B cell (primary cell): ENCODE data around the gene KRT4. TPM values are rescaled to one million over a fixed set of nuclear protein-coding genes. Genes with fewer than 3 reads are reported as not detected.

Experiments
- ATAC-seq: fragments of 200-7000 bp; cut with Tn5 transposase; one replicate; pipeline ENCODE4 v1.10.0; 2021; ENCODE audit warnings: low read depth, mild to moderate bottlenecking, moderate number of reproducible peaks, moderate library complexity
- CTCF ChIA-PET: fragments of 350-600 bp; sonication (Branson Sonifier 250); formaldehyde crosslinking; loops from one replicate; lab custom pipeline; 2021; ENCODE audit warnings: antibody characterized with exemption, inconsistent platforms; lab: Charles Lee
- POLR2A ChIA-PET: fragments of 350-600 bp; sonication (Branson Sonifier 250); formaldehyde crosslinking; loops from one replicate; lab custom pipeline; 2021; ENCODE audit warnings: antibody characterized with exemption; lab: Charles Lee
- DNase-seq: peaks from one replicate; pipeline ENCODE4 v3.0.0; 2013
- H2AFZ ChIP-seq: 2 replicates; pipeline ENCODE4 v1.6.1; 2012; ENCODE audit warnings: mild to moderate bottlenecking, low read depth, low read length; ENCODE audit not compliant: insufficient read depth, poor library complexity, severe bottlenecking
- H3K27ac ChIP-seq, 2 donors: 1 replicate in 1 of 2; 2 replicates in 1 of 2; pipeline ENCODE4 v1.5.1; 2012 to 2013; ENCODE audit warnings: low read length in 2 of 2, mild to moderate bottlenecking in 2 of 2, moderate library complexity in 1 of 2
- H3K27me3 ChIP-seq, 4 experiments: fragments of 200-600 bp in 1 of 4; sonication (generic) in 1 of 4; replicated peaks in 1 of 4; 1 replicate in 2 of 4; 2 replicates in 2 of 4; pipeline versions ENCODE4 v1.6.1 to v1.7.0; 2013 to 2016; ENCODE audit warnings: low read length in 3 of 4, mild to moderate bottlenecking in 2 of 4, mixed read lengths in 1 of 4, moderate library complexity in 1 of 4; ENCODE audit not compliant: insufficient read depth in 4 of 4, control insufficient read depth in 3 of 4; ENCODE audit errors: control extremely low read depth in 1 of 4
- H3K36me3 ChIP-seq, 2 experiments: replicated peaks in 1 of 2; 1 replicate in 1 of 2; 2 replicates in 1 of 2; pipeline versions ENCODE4 v1.6.1 to v1.7.1; 2013; ENCODE audit warnings: low read length in 1 of 2; ENCODE audit not compliant: insufficient read depth in 2 of 2, control insufficient read depth in 1 of 2; ENCODE audit errors: control extremely low read depth in 1 of 2, extremely low read depth in 1 of 2
- H3K4me1 ChIP-seq, 2 donors: fragments of 200-600 bp in 1 of 2; sonication (generic) in 1 of 2; 1 replicate in 1 of 2; 2 replicates in 1 of 2; pipeline versions ENCODE4 v1.5.1 to v1.6.1; 2013 to 2017; ENCODE audit warnings: low read length in 2 of 2; ENCODE audit not compliant: control insufficient read depth in 2 of 2, insufficient read depth in 2 of 2
- H3K4me2 ChIP-seq: replicated peaks from 2 replicates; pipeline ENCODE3; 2012; ENCODE audit warnings: mild to moderate bottlenecking, low read depth, low read length; ENCODE audit not compliant: poor library complexity, severe bottlenecking
- H3K4me3 ChIP-seq, 5 experiments: fragments of 200-600 bp in 1 of 5; sonication (generic) in 1 of 5; 1 replicate in 3 of 5; 2 replicates in 2 of 5; pipeline versions ENCODE4 v1.5.1 to v1.7.0; 2011 to 2016; ENCODE audit warnings: low read length in 4 of 5, mild to moderate bottlenecking in 4 of 5, low read depth in 2 of 5, control low read depth in 1 of 5, moderate library complexity in 1 of 5; ENCODE audit not compliant: insufficient read depth in 1 of 5; ENCODE audit errors: control extremely low read depth in 1 of 5, extremely low read depth in 1 of 5
- H3K79me2 ChIP-seq: fragments of 200-600 bp; sonication (generic); one replicate; pipeline ENCODE4 v1.6.0; 2016; ENCODE audit warnings: low read length; ENCODE audit not compliant: control insufficient read depth, insufficient read depth
- H3K9ac ChIP-seq: fragments of 200-600 bp; sonication (generic); 2 replicates; pipeline ENCODE4 v1.6.1; 2017; ENCODE audit warnings: mild to moderate bottlenecking, low read length, moderate library complexity
- H3K9me3 ChIP-seq, 3 donors: one replicate each; pipeline versions ENCODE4 v1.6.1 to v1.7.1; 2013; ENCODE audit warnings: low read length in 2 of 3; ENCODE audit not compliant: control insufficient read depth in 2 of 3, insufficient read depth in 1 of 3; ENCODE audit errors: control extremely low read depth in 1 of 3
- H4K20me1 ChIP-seq: 2 replicates; pipeline ENCODE4 v1.6.0; 2012; ENCODE audit warnings: mild to moderate bottlenecking, low read length; ENCODE audit not compliant: insufficient read depth, control insufficient read depth, poor library complexity, severe bottlenecking
- H3K27ac Mint-ChIP-seq: one replicate; pipeline ENCODE4 v1.8.0; 2021; ENCODE audit warnings: mixed read lengths
- H3K27me3 Mint-ChIP-seq: one replicate; pipeline ENCODE4 v1.8.0; 2021; ENCODE audit warnings: mixed read lengths
- H3K4me1 Mint-ChIP-seq: one replicate; pipeline ENCODE4 v1.8.0; 2021; ENCODE audit warnings: mixed read lengths
- H3K4me3 Mint-ChIP-seq: one replicate; pipeline ENCODE4 v1.8.0; 2021; ENCODE audit warnings: mixed read lengths
- H3K9me3 Mint-ChIP-seq: one replicate; pipeline ENCODE4 v1.8.0; 2022; ENCODE audit warnings: mixed read lengths; ENCODE audit not compliant: insufficient read depth
- CTCF ChIP-seq: fragments of 200-600 bp; IDR thresholded peaks from one replicate; pipeline ENCODE4 v1.8.0; 2022; ENCODE audit warnings: antibody characterized with exemption, mild to moderate bottlenecking
- EZH2 ChIP-seq: IDR thresholded peaks from 2 replicates; pipeline ENCODE4 v1.6.1; 2012; ENCODE audit warnings: borderline replicate concordance, low read depth, mild to moderate bottlenecking, moderate library complexity, low read length; ENCODE audit not compliant: insufficient read depth, poor library complexity, severe bottlenecking
- WGBS: methylation state at CpG from one replicate; pipeline ENCODE4 v1.1.5; 2013; ENCODE audit warnings: missing lambda C conversion rate; ENCODE audit not compliant: insufficient coverage; 5-methylcytosine and 5-hydroxymethylcytosine counted together
- intact Hi-C: fragments of 100-400 bp; cut with micrococcal nuclease; formaldehyde crosslinking; loops from one replicate; pipeline ENCODE4 v1.10.0; 2022
- polyA plus RNA-seq: library from polyadenylated mRNA; depleted of rRNA; stranded (reverse); fragments of >200 nt; gene quantifications from 2 replicates; pipeline ENCODE4 v1.2.3, GENCODE V29; 2012
- total RNA-seq, 2 donors: library from RNA; stranded (reverse); fragments of 120-200 nt in 1 of 2; gene quantifications; 1 replicate in 1 of 2; 2 replicates in 1 of 2; pipeline versions ENCODE4 v1.2.3 to v1.2.4, GENCODE V29; 2013 to 2022

Gene KRT4
- total and polyA plus RNA-seq, 2 donors (not counting 1 experiment from before 2014, with no cell fraction given), result not detected

GRCh38 chr12:52809166-52809565, 4.8 kb downstream of the KRT4 start:
- Mint-ChIP-seq H3K4me1 (no peaks in the 10 kb centered on the region), H3K27me3 (peaks cover 18% of the 10 kb centered on the region), H3K9me3 (no peaks in the 10 kb centered on the region), H3K4me3 (no peak overlapping the region), H3K27ac (no peak overlapping the region)
- no peak overlapping the region for H3K27ac ChIP-seq
- intact Hi-C loops, result no loop called here
- H2AFZ ChIP-seq, result no peak overlapping the region
- no peaks in the 10 kb centered on the region for H3K79me2 ChIP-seq
- H3K9me3 ChIP-seq, result no peaks in the 10 kb centered on the region
- H4K20me1 ChIP-seq, result no peaks in the 10 kb centered on the region
- no peaks in the 10 kb centered on the region for H3K27me3 ChIP-seq
- DNase-seq (no peak), ATAC-seq (no peak)
- no peak overlapping the region for H3K4me3 ChIP-seq
- H3K4me1 ChIP-seq, result no peaks in the 10 kb centered on the region
- POLR2A ChIA-PET, result no interaction called here
- TF ChIP-seq CTCF (no peak), EZH2 (no peak)
- H3K4me2 ChIP-seq, result no peak overlapping the region
- CTCF ChIA-PET, result no interaction called here
- no peak overlapping the region for H3K9ac ChIP-seq
- H3K36me3 ChIP-seq, result no peaks in the 10 kb centered on the region
- 83% methylated on average over 4 of the region's 7 CpGs for WGBS

GRCh38 chr12:52808573-52809160, 5.2 kb downstream of the KRT4 start:
- Histone ChIP-seq H3K9me3 (no peaks in the 10 kb centered on the region), H3K36me3 (no peaks in the 10 kb centered on the region), H3K4me3 (no peak overlapping the region), H3K27ac (no peak overlapping the region), H3K4me2 (no peak overlapping the region), H3K27me3 (no peaks in the 10 kb centered on the region), H2AFZ (no peak overlapping the region), H4K20me1 (no peaks in the 10 kb centered on the region), H3K4me1 (no peaks in the 10 kb centered on the region), H3K79me2 (no peaks in the 10 kb centered on the region), H3K9ac (no peak overlapping the region)
- intact Hi-C loops, result no loop called here
- CTCF ChIA-PET, result no interaction called here
- no peak overlapping the region for H3K4me3 Mint-ChIP-seq
- DNase-seq, result no peak
- H3K4me1 Mint-ChIP-seq, result no peaks in the 10 kb centered on the region
- 95% methylated on average over 7 of the region's 8 CpGs for WGBS
- ATAC-seq, result no peak
- POLR2A ChIA-PET, result no interaction called here
- peaks cover 23% of the 10 kb centered on the region for H3K27me3 Mint-ChIP-seq
- no peaks in the 10 kb centered on the region for H3K9me3 Mint-ChIP-seq
- no peak for TF ChIP-seq EZH2
- no peak for TF ChIP-seq CTCF
- H3K27ac Mint-ChIP-seq, result no peak overlapping the region
